Loucy (cell line): ENCODE results near the gene CD80.

ENCODE experiments used
- EZH2phosphoT487 ChIP-seq: fragments of 200-600 bp; IDR thresholded peaks from 2 replicates; pipeline ENCODE4 v1.6.1; 2018; ENCODE audit warnings: antibody characterized with exemption, mild to moderate bottlenecking, moderate library complexity, borderline replicate concordance
- TF ChIP-seq, protein P1 (sequence below): fragments of 200-600 bp; sonication (generic); conservative IDR thresholded peaks from 2 replicates; pipeline ENCODE4 v1.5.1; 2014; ENCODE audit warnings: mild to moderate bottlenecking, antibody characterized with exemption, low read length

- TF ChIP-seq, protein P1, sequence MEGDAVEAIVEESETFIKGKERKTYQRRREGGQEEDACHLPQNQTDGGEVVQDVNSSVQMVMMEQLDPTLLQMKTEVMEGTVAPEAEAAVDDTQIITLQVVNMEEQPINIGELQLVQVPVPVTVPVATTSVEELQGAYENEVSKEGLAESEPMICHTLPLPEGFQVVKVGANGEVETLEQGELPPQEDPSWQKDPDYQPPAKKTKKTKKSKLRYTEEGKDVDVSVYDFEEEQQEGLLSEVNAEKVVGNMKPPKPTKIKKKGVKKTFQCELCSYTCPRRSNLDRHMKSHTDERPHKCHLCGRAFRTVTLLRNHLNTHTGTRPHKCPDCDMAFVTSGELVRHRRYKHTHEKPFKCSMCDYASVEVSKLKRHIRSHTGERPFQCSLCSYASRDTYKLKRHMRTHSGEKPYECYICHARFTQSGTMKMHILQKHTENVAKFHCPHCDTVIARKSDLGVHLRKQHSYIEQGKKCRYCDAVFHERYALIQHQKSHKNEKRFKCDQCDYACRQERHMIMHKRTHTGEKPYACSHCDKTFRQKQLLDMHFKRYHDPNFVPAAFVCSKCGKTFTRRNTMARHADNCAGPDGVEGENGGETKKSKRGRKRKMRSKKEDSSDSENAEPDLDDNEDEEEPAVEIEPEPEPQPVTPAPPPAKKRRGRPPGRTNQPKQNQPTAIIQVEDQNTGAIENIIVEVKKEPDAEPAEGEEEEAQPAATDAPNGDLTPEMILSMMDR: no peak
- no peak for TF ChIP-seq EZH2phosphoT487
These were observed 44.8 kb downstream of the CD80 start for GRCh38 chr3:119514637-119515036.
